Liver (tissue), 9 donors: ENCODE results near the gene ADO. TPM values are rescaled to one million over a fixed set of nuclear protein-coding genes. Genes with fewer than 3 reads are reported as not detected.
"Not testable (repeated sequence)": the region's sequence is repeated elsewhere in the genome, so short reads cannot be mapped to it uniquely, and the experiment has no call there.

ENCODE experiments used
- DNase-seq: peaks from one replicate; pipeline ENCODE4 v3.0.0-alpha.2; 2017; ENCODE audit warnings: low spot score
- H3K27ac ChIP-seq, 2 donors: one replicate each; pipeline ENCODE4 v1.7.0; 2013; ENCODE audit warnings: inconsistent platforms in 2 of 2, low read length in 2 of 2, control low read depth in 1 of 2, low read depth in 1 of 2, mild to moderate bottlenecking in 1 of 2
- H3K27me3 ChIP-seq, 4 donors: one replicate each; pipeline versions ENCODE4 v1.6.1 to v1.7.0; 2013; ENCODE audit warnings: low read length in 3 of 4, inconsistent platforms in 1 of 4, mild to moderate bottlenecking in 1 of 4, moderate library complexity in 1 of 4; ENCODE audit not compliant: control insufficient read depth in 4 of 4, insufficient read depth in 4 of 4
- H3K36me3 ChIP-seq, 4 donors: one replicate each; pipeline versions ENCODE4 v1.6.1 to v1.7.0; 2013; ENCODE audit warnings: low read length in 3 of 4, mild to moderate bottlenecking in 3 of 4, low read depth in 1 of 4, moderate library complexity in 1 of 4; ENCODE audit not compliant: control insufficient read depth in 4 of 4, insufficient read depth in 3 of 4
- H3K4me1 ChIP-seq, 4 donors: one replicate each; pipeline versions ENCODE4 v1.6.1 to v1.7.0; 2013; ENCODE audit warnings: low read length in 3 of 4, mild to moderate bottlenecking in 3 of 4, moderate library complexity in 1 of 4; ENCODE audit not compliant: control insufficient read depth in 4 of 4, insufficient read depth in 4 of 4
- H3K4me3 ChIP-seq, 3 donors: one replicate each; pipeline versions ENCODE4 v1.6.1 to v1.7.0; 2013; ENCODE audit warnings: low read length in 3 of 3, control low read depth in 1 of 3, low read depth in 1 of 3, mild to moderate bottlenecking in 1 of 3
- H3K9ac ChIP-seq, 2 donors: one replicate each; pipeline ENCODE4 v1.7.0; 2013; ENCODE audit warnings: low read length in 2 of 2, mild to moderate bottlenecking in 2 of 2, moderate library complexity in 2 of 2, control low read depth in 1 of 2, low read depth in 1 of 2
- H3K9me3 ChIP-seq, 4 donors: one replicate each; pipeline versions ENCODE4 v1.6.1 to v1.7.0; 2013; ENCODE audit warnings: low read length in 3 of 4; ENCODE audit not compliant: control insufficient read depth in 4 of 4
- ATF3 ChIP-seq: IDR thresholded peaks from 2 replicates; pipeline ENCODE4 v1.6.1; 2016; ENCODE audit warnings: antibody characterized with exemption
- CTCF ChIP-seq: fragments of 150-350 bp; IDR thresholded peaks from 2 replicates; pipeline ENCODE4 v1.5.1; 2017; ENCODE audit warnings: improper control_type of control experiment, low read depth, low read length; ENCODE audit not compliant: missing input control
- EGR1 ChIP-seq, 2 donors: IDR thresholded peaks; 2 replicates each; pipeline ENCODE4 v1.6.1; 2016 to 2018; ENCODE audit warnings: antibody characterized with exemption in 2 of 2, low read depth in 2 of 2
- FOXA1 ChIP-seq: IDR thresholded peaks from 2 replicates; pipeline ENCODE4 v1.6.1; 2016; ENCODE audit warnings: antibody characterized with exemption
- FOXA2 ChIP-seq: IDR thresholded peaks from 2 replicates; pipeline ENCODE4 v1.6.1; 2016; ENCODE audit warnings: antibody characterized with exemption
- HNF4A ChIP-seq, 2 donors: conservative IDR thresholded peaks; 2 replicates each; pipeline ENCODE4 v1.6.1; 2016; ENCODE audit warnings: antibody characterized with exemption in 2 of 2, mild to moderate bottlenecking in 2 of 2
- HNF4G ChIP-seq: IDR thresholded peaks from 2 replicates; pipeline ENCODE4 v1.6.1; 2016; ENCODE audit warnings: antibody characterized with exemption
- JUND ChIP-seq, 2 donors: IDR thresholded peaks; 2 replicates each; pipeline ENCODE4 v1.6.1; 2016; ENCODE audit warnings: antibody characterized with exemption in 2 of 2
- RAD21 ChIP-seq, 2 donors: IDR thresholded peaks; 2 replicates each; pipeline ENCODE4 v1.6.1; 2016; ENCODE audit warnings: antibody characterized with exemption in 2 of 2, mild to moderate bottlenecking in 2 of 2
- REST ChIP-seq: IDR thresholded peaks from 2 replicates; pipeline ENCODE4 v1.6.1; 2016; ENCODE audit warnings: antibody characterized with exemption, mild to moderate bottlenecking
- SP1 ChIP-seq: IDR thresholded peaks from 2 replicates; pipeline ENCODE4 v1.6.1; 2018; ENCODE audit warnings: antibody characterized with exemption, mild to moderate bottlenecking
- ZBTB33 ChIP-seq: IDR thresholded peaks from 2 replicates; pipeline ENCODE4 v1.6.1; 2016; ENCODE audit warnings: antibody characterized with exemption
- WGBS: extraction: QIAGEN DNeasy Blood & Tissue Kit; methylation state at CpG from one replicate; pipeline ENCODE4 v1.1.7; 2013; 5-methylcytosine and 5-hydroxymethylcytosine counted together
- polyA plus RNA-seq, 2 donors: library from polyadenylated mRNA; stranded (reverse) in 1 of 2; unstranded in 1 of 2; fragments of 200-250 nt in 1 of 2; fragments of >200 nt in 1 of 2; fragmentation: Nextera tagmentation in 1 of 2; extraction: Ambion mirVana in 1 of 2; gene quantifications; one replicate each; pipeline versions ENCODE4 v1.2.1 to v1.2.3, GENCODE V29; 2013 to 2015
- total RNA-seq, 2 donors: library from RNA; depleted of rRNA; stranded (reverse); fragments of >200 nt; gene quantifications; one replicate each; pipeline ENCODE4 v1.2.3, GENCODE V29; 2014
- donor health status: healthy.
- donor health status: healthy.
- donor health status: healthy.
- donor health status: healthy.
- donor health status: healthy.

The ADO gene
- total and polyA plus RNA-seq, 4 donors: 1.4 to 6.7 (median 5.5) TPM

GRCh38 chr10:62779487-62780248, 24.9 kb upstream of the ADO start (continued):
- no peak for TF ChIP-seq CTCF
- TF ChIP-seq RAD21 (IDR thresholded peaks at IDR 0.05): no peak
- no peak for TF ChIP-seq FOXA1
- TF ChIP-seq SP1: no peak

GRCh38 chr10:62784537-62784936, 20.0 kb upstream of the ADO start:
- H3K4me1 ChIP-seq, H3K27me3 ChIP-seq, H3K4me3 ChIP-seq, H3K36me3 ChIP-seq, DNase-seq, H3K9ac ChIP-seq, H3K9me3 ChIP-seq, H3K27ac ChIP-seq: not testable (repeated sequence)
- 91% methylated on average over 3 of the region's 3 CpGs for WGBS

GRCh38 chr10:62788285-62788684, 16.2 kb upstream of the ADO start:
- H3K36me3 ChIP-seq, DNase-seq, H3K4me1 ChIP-seq, H3K9me3 ChIP-seq, H3K27me3 ChIP-seq, H3K27ac ChIP-seq, H3K4me3 ChIP-seq, H3K9ac ChIP-seq: not testable (repeated sequence)
- WGBS: 86% methylated on average over 2 of the region's 2 CpGs

GRCh38 chr10:62788861-62789467, 15.6 kb upstream of the ADO start:
- DNase-seq: no peak
- no peak overlapping the region for H3K27ac ChIP-seq
- no peaks in the 10 kb centered on the region for H3K4me1 ChIP-seq
- no peak overlapping the region for H3K9ac ChIP-seq
- WGBS: 59% methylated on average over 9 of the region's 9 CpGs
- H3K4me3 ChIP-seq: no peak overlapping the region
- H3K36me3 ChIP-seq: no peaks in the 10 kb centered on the region
- no peaks in the 10 kb centered on the region for H3K27me3 ChIP-seq
- no peaks in the 10 kb centered on the region for H3K9me3 ChIP-seq
- TF ChIP-seq JUND (IDR thresholded peaks at IDR 0.05): no peak
- no peak for TF ChIP-seq HNF4G
- TF ChIP-seq CTCF: no peak
- TF ChIP-seq HNF4A (conservative IDR thresholded peaks at IDR 0.05): no peak
- TF ChIP-seq ATF3: no peak
- no peak for TF ChIP-seq ZBTB33
- no peak for TF ChIP-seq FOXA2
- no peak for TF ChIP-seq SP1
- TF ChIP-seq RAD21 (IDR thresholded peaks at IDR 0.05): no peak
- no peak for TF ChIP-seq REST
- TF ChIP-seq EGR1 (IDR thresholded peaks at IDR 0.05; ENCODE audit: low read depth in 2 of 2): no peak
